ENCODE results near the gene DGCR2.
A peak's percentile ranks its signal among the peaks of the same experiment; 100 is the strongest.

The DGCR2 gene

DNA sequence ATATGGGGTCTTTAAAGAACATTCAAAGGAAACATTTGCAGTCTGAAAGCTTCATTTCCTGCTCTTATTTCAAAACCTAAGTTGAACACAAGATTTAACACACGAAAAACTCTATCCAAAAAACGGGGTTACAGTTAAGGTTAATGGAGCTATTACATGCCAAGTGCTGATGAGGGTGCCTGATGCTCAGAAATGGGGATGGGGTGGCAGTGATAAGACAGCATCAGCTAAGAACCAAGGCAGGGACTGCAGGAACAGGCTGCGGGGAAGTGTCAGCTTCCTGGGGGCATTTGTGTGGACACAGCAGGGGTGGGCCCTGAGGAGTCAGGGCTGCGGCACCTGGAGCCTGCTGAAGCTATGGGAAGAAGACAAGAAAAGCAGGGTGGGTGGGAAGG is 12.2 kb downstream of the DGCR2 start:
- Histone ChIP-seq H4K20me1 (ENCODE audit: low read depth, low read length) (no peaks in the 10 kb centered on the region), H3K27me3 (ENCODE audit: low read length) (no peaks in the 10 kb centered on the region), H3F3A (ENCODE audit: insufficient read depth) (no peaks in the 10 kb centered on the region), H3K9me3 (ENCODE audit: insufficient read depth, low read length) (no peaks in the 10 kb centered on the region), H3K9me2 (replicated peaks; ENCODE audit: insufficient read depth, low read length) (no peaks in the 10 kb centered on the region), H3K9ac (ENCODE audit: low read length) (no peak overlapping the region), H3K36me3 (ENCODE audit: low read length) (no peaks in the 10 kb centered on the region), H3K27ac (ENCODE audit: low read depth, low read length) (no peak overlapping the region), H2AFZ (ENCODE audit: low read depth, low read length, severe bottlenecking) (no peak overlapping the region), H3K4me2 (ENCODE audit: low read depth, low read length, poor library complexity, severe bottlenecking) (peak overlapping the region; percentile 13), H3K79me2 (ENCODE audit: insufficient read depth, low read length) (peaks cover 34% of the 10 kb centered on the region; the same call in 1 of the 2 replicates), H3K4me3 (ENCODE audit: insufficient read depth, low read length, poor library complexity, severe bottlenecking) (no peak overlapping the region)
- TF ChIP-seq EZH2phosphoT487 (conservative IDR thresholded peaks at IDR 0.05; ENCODE audit: low read length), result no peak

DNA sequence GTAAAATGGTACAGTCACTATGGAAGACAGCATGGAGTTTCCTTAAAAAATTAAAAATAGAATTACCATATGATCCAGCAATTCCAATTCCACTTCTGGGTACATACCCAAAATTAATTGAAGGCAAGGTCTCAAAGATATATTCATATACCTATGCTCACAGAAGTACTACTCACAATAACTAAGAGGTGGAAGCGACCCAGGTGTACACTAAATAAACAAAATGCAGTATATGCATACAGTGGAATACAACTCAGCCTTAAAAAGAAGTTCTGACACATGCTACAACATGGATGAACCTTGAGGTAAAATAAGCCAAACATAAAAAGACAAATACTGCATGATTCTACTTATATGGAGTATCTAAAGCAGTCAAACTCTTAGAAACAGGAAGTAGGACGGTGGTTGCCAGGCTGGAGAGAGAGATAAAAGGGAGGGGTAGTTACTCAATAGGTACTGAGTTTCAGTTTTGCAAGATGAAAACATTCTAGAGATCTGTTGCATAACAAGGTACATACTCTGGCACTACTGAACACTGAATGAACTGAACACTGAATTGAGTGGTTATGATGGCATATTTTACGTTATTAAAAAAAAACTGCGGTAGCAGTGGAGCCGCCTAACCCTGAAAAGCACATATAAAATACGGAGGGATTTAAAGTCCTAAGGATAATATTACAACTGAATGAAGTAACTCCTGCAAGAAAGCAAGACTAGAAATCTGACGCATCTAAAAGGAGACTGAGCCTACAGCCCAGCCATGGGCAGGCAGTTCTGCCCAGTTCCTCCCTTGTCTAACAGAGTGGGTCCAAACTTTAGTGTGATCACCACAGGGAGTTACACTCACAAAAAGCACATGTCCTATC is 12.8 kb downstream of the DGCR2 start:
- H3K9ac ChIP-seq (ENCODE audit: low read length), result no peak overlapping the region
- no peaks in the 10 kb centered on the region for H3K36me3 ChIP-seq (ENCODE audit: low read length)
- TF ChIP-seq, protein P1, sequence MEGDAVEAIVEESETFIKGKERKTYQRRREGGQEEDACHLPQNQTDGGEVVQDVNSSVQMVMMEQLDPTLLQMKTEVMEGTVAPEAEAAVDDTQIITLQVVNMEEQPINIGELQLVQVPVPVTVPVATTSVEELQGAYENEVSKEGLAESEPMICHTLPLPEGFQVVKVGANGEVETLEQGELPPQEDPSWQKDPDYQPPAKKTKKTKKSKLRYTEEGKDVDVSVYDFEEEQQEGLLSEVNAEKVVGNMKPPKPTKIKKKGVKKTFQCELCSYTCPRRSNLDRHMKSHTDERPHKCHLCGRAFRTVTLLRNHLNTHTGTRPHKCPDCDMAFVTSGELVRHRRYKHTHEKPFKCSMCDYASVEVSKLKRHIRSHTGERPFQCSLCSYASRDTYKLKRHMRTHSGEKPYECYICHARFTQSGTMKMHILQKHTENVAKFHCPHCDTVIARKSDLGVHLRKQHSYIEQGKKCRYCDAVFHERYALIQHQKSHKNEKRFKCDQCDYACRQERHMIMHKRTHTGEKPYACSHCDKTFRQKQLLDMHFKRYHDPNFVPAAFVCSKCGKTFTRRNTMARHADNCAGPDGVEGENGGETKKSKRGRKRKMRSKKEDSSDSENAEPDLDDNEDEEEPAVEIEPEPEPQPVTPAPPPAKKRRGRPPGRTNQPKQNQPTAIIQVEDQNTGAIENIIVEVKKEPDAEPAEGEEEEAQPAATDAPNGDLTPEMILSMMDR (IDR thresholded peaks at IDR 0.05; ENCODE audit: insufficient read depth, low read length, poor library complexity, severe bottlenecking), result no peak
- no peak for TF ChIP-seq EZH2phosphoT487 (conservative IDR thresholded peaks at IDR 0.05; ENCODE audit: low read length)
- H3K9me2 ChIP-seq (replicated peaks; ENCODE audit: insufficient read depth, low read length), result no peaks in the 10 kb centered on the region
- H3K9me3 ChIP-seq (ENCODE audit: insufficient read depth, low read length), result no peaks in the 10 kb centered on the region
- H4K20me1 ChIP-seq (ENCODE audit: low read depth, low read length), result no peaks in the 10 kb centered on the region
- H3K27me3 ChIP-seq (ENCODE audit: low read length), result no peaks in the 10 kb centered on the region
- H3K27ac ChIP-seq (ENCODE audit: low read depth, low read length), result no peak overlapping the region
- H3K4me3 ChIP-seq (ENCODE audit: insufficient read depth, low read length, poor library complexity, severe bottlenecking), result no peak overlapping the region
- peak overlapping the region; percentile 13 for H3K4me2 ChIP-seq (ENCODE audit: low read depth, low read length, poor library complexity, severe bottlenecking)
- H2AFZ ChIP-seq (ENCODE audit: low read depth, low read length, severe bottlenecking), result no peak overlapping the region
- H3F3A ChIP-seq (ENCODE audit: insufficient read depth), result no peaks in the 10 kb centered on the region
- peaks cover 30% of the 10 kb centered on the region; the same call in 1 of the 2 replicates for H3K79me2 ChIP-seq (ENCODE audit: insufficient read depth, low read length)

DNA sequence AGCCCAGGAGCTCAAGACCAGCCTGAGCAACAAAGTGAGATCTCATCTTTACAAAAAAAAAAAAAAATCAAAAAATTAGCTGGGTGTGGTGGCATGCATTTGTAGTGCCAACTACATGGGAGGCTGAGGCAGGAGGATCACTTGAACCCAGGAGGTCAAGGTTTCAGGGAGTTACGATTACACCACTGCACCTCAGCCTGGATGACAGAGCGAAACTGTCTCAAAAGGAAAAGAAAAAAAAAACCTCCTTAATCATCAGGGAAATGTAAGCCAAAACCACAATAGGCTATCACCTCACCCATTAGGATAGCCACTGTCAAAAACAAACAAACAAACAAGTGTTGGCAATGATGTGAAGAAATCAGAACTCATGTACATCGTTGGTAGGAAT is 13.4 kb downstream of the DGCR2 start:
- H3F3A ChIP-seq (ENCODE audit: insufficient read depth), result no peaks in the 10 kb centered on the region
- TF ChIP-seq, protein P1 (IDR thresholded peaks at IDR 0.05; ENCODE audit: insufficient read depth, low read length, poor library complexity, severe bottlenecking), result no peak
- no peak for TF ChIP-seq EZH2phosphoT487 (conservative IDR thresholded peaks at IDR 0.05; ENCODE audit: low read length)
- H3K9me2 ChIP-seq (replicated peaks; ENCODE audit: insufficient read depth, low read length), result no peaks in the 10 kb centered on the region
- H4K20me1 ChIP-seq (ENCODE audit: low read depth, low read length), result no peaks in the 10 kb centered on the region
- no peaks in the 10 kb centered on the region for H3K36me3 ChIP-seq (ENCODE audit: low read length)
- H3K9me3 ChIP-seq (ENCODE audit: insufficient read depth, low read length), result no peaks in the 10 kb centered on the region
- H2AFZ ChIP-seq (ENCODE audit: low read depth, low read length, severe bottlenecking), result no peak overlapping the region
- H3K4me3 ChIP-seq (ENCODE audit: insufficient read depth, low read length, poor library complexity, severe bottlenecking), result no peak overlapping the region
- no peak overlapping the region for H3K4me2 ChIP-seq (ENCODE audit: low read depth, low read length, poor library complexity, severe bottlenecking)
- H3K27ac ChIP-seq (ENCODE audit: low read depth, low read length), result no peak overlapping the region
- H3K9ac ChIP-seq (ENCODE audit: low read length), result no peak overlapping the region
- peaks cover 33% of the 10 kb centered on the region; the same call in 1 of the 2 replicates for H3K79me2 ChIP-seq (ENCODE audit: insufficient read depth, low read length)
- H3K27me3 ChIP-seq (ENCODE audit: low read length), result no peaks in the 10 kb centered on the region

DNA sequence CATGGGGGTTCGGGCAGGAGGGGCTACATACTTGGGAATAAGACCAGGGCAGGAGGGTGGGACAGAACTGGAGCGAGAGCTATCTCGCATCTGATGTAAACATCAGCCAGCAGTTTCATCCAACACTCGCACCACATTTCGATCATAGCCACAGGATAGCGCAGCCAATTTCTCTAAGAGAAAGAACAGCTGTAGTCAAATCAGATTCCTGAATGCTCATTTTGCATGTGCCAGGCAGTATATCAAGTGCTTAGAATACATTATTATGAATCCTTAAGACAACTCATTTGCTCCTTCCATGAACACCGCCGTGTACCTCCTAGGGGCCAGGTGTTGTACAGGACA is 14.5 kb downstream of the DGCR2 start:
- Histone ChIP-seq H3K9me2 (replicated peaks; ENCODE audit: insufficient read depth, low read length) (no peaks in the 10 kb centered on the region), H3K36me3 (ENCODE audit: low read length) (no peaks in the 10 kb centered on the region), H4K20me1 (ENCODE audit: low read depth, low read length) (no peaks in the 10 kb centered on the region), H2AFZ (ENCODE audit: low read depth, low read length, severe bottlenecking) (no peak overlapping the region), H3K4me3 (ENCODE audit: insufficient read depth, low read length, poor library complexity, severe bottlenecking) (no peak overlapping the region), H3F3A (ENCODE audit: insufficient read depth) (no peaks in the 10 kb centered on the region), H3K4me2 (ENCODE audit: low read depth, low read length, poor library complexity, severe bottlenecking) (no peak overlapping the region), H3K79me2 (ENCODE audit: insufficient read depth, low read length) (peaks cover 33% of the 10 kb centered on the region; the same call in 1 of the 2 replicates), H3K9ac (ENCODE audit: low read length) (no peak overlapping the region), H3K27ac (ENCODE audit: low read depth, low read length) (no peak overlapping the region), H3K27me3 (ENCODE audit: low read length) (no peaks in the 10 kb centered on the region), H3K9me3 (ENCODE audit: insufficient read depth, low read length) (no peaks in the 10 kb centered on the region)
- TF ChIP-seq, protein P1 (IDR thresholded peaks at IDR 0.05; ENCODE audit: insufficient read depth, low read length, poor library complexity, severe bottlenecking), result no peak
- no peak for TF ChIP-seq EZH2phosphoT487 (conservative IDR thresholded peaks at IDR 0.05; ENCODE audit: low read length)
